ENCODE measurements around the gene FOXO6. TPM values are rescaled to one million over a fixed set of nuclear protein-coding genes. Genes with fewer than 3 reads are reported as not detected.

The FOXO6 gene
- total and polyA plus RNA-seq, 9 of the 15 experiments (the other 6 are each of a cell fraction or from before 2014, with no cell fraction given): 0.04 to 0.31 (median 0.12) TPM; not detected in 5

GRCh38 chr1:41333146-41333784 is 28.0 kb upstream of the FOXO6 start (continued):
- TF ChIP-seq, protein P1, sequence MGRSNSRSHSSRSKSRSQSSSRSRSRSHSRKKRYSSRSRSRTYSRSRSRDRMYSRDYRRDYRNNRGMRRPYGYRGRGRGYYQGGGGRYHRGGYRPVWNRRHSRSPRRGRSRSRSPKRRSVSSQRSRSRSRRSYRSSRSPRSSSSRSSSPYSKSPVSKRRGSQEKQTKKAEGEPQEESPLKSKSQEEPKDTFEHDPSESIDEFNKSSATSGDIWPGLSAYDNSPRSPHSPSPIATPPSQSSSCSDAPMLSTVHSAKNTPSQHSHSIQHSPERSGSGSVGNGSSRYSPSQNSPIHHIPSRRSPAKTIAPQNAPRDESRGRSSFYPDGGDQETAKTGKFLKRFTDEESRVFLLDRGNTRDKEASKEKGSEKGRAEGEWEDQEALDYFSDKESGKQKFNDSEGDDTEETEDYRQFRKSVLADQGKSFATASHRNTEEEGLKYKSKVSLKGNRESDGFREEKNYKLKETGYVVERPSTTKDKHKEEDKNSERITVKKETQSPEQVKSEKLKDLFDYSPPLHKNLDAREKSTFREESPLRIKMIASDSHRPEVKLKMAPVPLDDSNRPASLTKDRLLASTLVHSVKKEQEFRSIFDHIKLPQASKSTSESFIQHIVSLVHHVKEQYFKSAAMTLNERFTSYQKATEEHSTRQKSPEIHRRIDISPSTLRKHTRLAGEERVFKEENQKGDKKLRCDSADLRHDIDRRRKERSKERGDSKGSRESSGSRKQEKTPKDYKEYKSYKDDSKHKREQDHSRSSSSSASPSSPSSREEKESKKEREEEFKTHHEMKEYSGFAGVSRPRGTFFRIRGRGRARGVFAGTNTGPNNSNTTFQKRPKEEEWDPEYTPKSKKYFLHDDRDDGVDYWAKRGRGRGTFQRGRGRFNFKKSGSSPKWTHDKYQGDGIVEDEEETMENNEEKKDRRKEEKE (IDR thresholded peaks at IDR 0.05; ENCODE audit: borderline replicate concordance in 1 of 2, control insufficient read depth in 1 of 2, low read depth in 2 of 2, low read length in 1 of 2): no peak
- no peak for TF ChIP-seq ZNF384 (IDR thresholded peaks at IDR 0.05; ENCODE audit: low read depth, low read length)
- TF ChIP-seq, protein P2, sequence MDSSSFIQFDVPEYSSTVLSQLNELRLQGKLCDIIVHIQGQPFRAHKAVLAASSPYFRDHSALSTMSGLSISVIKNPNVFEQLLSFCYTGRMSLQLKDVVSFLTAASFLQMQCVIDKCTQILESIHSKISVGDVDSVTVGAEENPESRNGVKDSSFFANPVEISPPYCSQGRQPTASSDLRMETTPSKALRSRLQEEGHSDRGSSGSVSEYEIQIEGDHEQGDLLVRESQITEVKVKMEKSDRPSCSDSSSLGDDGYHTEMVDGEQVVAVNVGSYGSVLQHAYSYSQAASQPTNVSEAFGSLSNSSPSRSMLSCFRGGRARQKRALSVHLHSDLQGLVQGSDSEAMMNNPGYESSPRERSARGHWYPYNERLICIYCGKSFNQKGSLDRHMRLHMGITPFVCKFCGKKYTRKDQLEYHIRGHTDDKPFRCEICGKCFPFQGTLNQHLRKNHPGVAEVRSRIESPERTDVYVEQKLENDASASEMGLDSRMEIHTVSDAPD (CRISPR knock-in tag; IDR thresholded peaks at IDR 0.05): no peak
- TF ChIP-seq ZNF140 (CRISPR knock-in tag; IDR thresholded peaks at IDR 0.05): no peak
- TF ChIP-seq WHSC1 (IDR thresholded peaks at IDR 0.05; ENCODE audit: low read length): no peak
- TF ChIP-seq TCF7L2 (IDR thresholded peaks at IDR 0.05; ENCODE audit: low read depth, low read length): no peak
- TF ChIP-seq NCOA4 (IDR thresholded peaks at IDR 0.05; ENCODE audit: partially characterized antibody): no peak
- TF ChIP-seq HDGF (IDR thresholded peaks at IDR 0.05): no peak
- no peak for TF ChIP-seq ETV1 (tag; conservative IDR thresholded peaks at IDR 0.05; ENCODE audit: low read depth)
- no peak for TF ChIP-seq HNRNPL (IDR thresholded peaks at IDR 0.05; ENCODE audit: low read depth, low read length)
- TF ChIP-seq ZNF197 (CRISPR knock-in tag; IDR thresholded peaks at IDR 0.05; ENCODE audit: low read depth): no peak
- TF ChIP-seq GTF3C2 (IDR thresholded peaks at IDR 0.05; ENCODE audit: borderline replicate concordance, extremely low read depth, insufficient read length): no peak
- no peak for TF ChIP-seq NCOA6 (IDR thresholded peaks at IDR 0.05)
- TF ChIP-seq SMAD4 (CRISPR knock-in tag; conservative IDR thresholded peaks at IDR 0.05): no peak
- TF ChIP-seq SUPT5H (IDR thresholded peaks at IDR 0.05): no peak
- no peak for TF ChIP-seq ZNF764 (CRISPR knock-in tag; IDR thresholded peaks at IDR 0.05; ENCODE audit: low read depth)
- TF ChIP-seq ATF4 (CRISPR knock-in tag; IDR thresholded peaks at IDR 0.05): no peak
- no peak for TF ChIP-seq ZNF644 (tag; IDR thresholded peaks at IDR 0.05; ENCODE audit: low read depth)
- peak; percentile 82 for TF ChIP-seq CREB1 (IDR thresholded peaks at IDR 0.05)
- 0 out of 2 replicates have a peak, but pooled peaks have one; percentile 44 for TF ChIP-seq CREB1 (CRISPR knock-in tag; IDR thresholded peaks at IDR 0.05)

All from K562 (cell line).